Right ventricle myocardium superior (tissue), 1 donor: ENCODE data around the gene PTCD3. TPM values are rescaled to one million over a fixed set of nuclear protein-coding genes. Genes with fewer than 3 reads are reported as not detected.

Source experiments
- ATAC-seq: fragments of 200-7000 bp; cut with Tn5 transposase; one replicate; pipeline ENCODE4 v1.9.1; 2020; ENCODE audit warnings: mild to moderate bottlenecking; ENCODE audit not compliant: poor library complexity
- DNase-seq: peaks from one replicate; pipeline ENCODE4 v3.0.0-alpha.2; 2020
- intact Hi-C: fragments of 100-400 bp; cut with DNase I; formaldehyde crosslinking; loops from one replicate; pipeline ENCODE4 v1.11.2; 2022
- total RNA-seq: library from RNA; stranded (reverse); fragmentation: NEBNext Ultra II Directional; extraction: Animal tissue kit (Norgen Biotek cat#: 25700); gene quantifications from one replicate; pipeline ENCODE4 v1.2.1, GENCODE V29; 2021
- donor health status: DM: no; HTN: yes; CAD: no; lungs with severe emphysema.

PTCD3 gene
- total RNA-seq, 1 donor from 2014 or later, result 134 TPM

GRCh38 chr2:86138736-86139625, 32.9 kb downstream of the PTCD3 start:
- intact Hi-C loops, result no loop called here
- ATAC-seq (no peak), DNase-seq (no peak)

- ATAC-seq (no peak), DNase-seq (no peak)
- intact Hi-C loops, result no loop called here
These were observed 33.9 kb downstream of the PTCD3 start for GRCh38 chr2:86139981-86140380.

GRCh38 chr2:86140969-86141392, 34.9 kb downstream of the PTCD3 start:
- DNase-seq (no peak), ATAC-seq (peak; percentile 47)
- intact Hi-C loops, result no loop called here

GRCh38 chr2:86142436-86143257, 36.6 kb downstream of the PTCD3 start:
- DNase-seq (no peak), ATAC-seq (no peak)
- intact Hi-C loops, result no loop called here

- DNase-seq, result no peak
- ATAC-seq, result no peak
- intact Hi-C loops, result no loop called here
These were observed 37.3 kb downstream of the PTCD3 start for GRCh38 chr2:86143307-86143706.

- DNase-seq (no peak), ATAC-seq (no peak)
- intact Hi-C loops, result no loop called here
These were observed 38.1 kb downstream of the PTCD3 start for GRCh38 chr2:86143926-86144685.

GRCh38 chr2:86147793-86148192, 41.8 kb downstream of the PTCD3 start:
- no peak for ATAC-seq
- intact Hi-C loops, result no loop called here
- DNase-seq, result no peak

GRCh38 chr2:86150502-86150901, 44.5 kb downstream of the PTCD3 start:
- intact Hi-C loops, result no loop called here
- ATAC-seq, result no peak
- DNase-seq, result no peak

GRCh38 chr2:86157009-86157556, 51.0 kb downstream of the PTCD3 start:
- DNase-seq (no peak), ATAC-seq (no peak)
- intact Hi-C loops, result no loop called here

- ATAC-seq, result no peak
- DNase-seq, result no peak
- intact Hi-C loops, result no loop called here
These were observed 52.3 kb downstream of the PTCD3 start for GRCh38 chr2:86158286-86158685.

- DNase-seq (no peak), ATAC-seq (no peak)
- intact Hi-C loops, result loop anchor here (5.0 kb wide), 1 partner anchor 33 kb away; no protein-coding TSS in a partner anchor
These were observed 54.3 kb downstream of the PTCD3 start for GRCh38 chr2:86160156-86160952.

GRCh38 chr2:86170449-86170848, 64.4 kb downstream of the PTCD3 start:
- DNase-seq (no peak), ATAC-seq (no peak)
- intact Hi-C loops, result no loop called here

GRCh38 chr2:86171295-86171694, 65.3 kb downstream of the PTCD3 start:
- DNase-seq (no peak), ATAC-seq (no peak)
- intact Hi-C loops, result no loop called here

GRCh38 chr2:86172610-86173009, 66.6 kb downstream of the PTCD3 start:
- ATAC-seq, result no peak
- intact Hi-C loops, result no loop called here

GRCh38 chr2:86174445-86174844, 68.4 kb downstream of the PTCD3 start:
- intact Hi-C loops, result no loop called here
- DNase-seq (no peak), ATAC-seq (no peak)

More at GRCh38 chr2:86172610-86173009, 66.6 kb downstream of the PTCD3 start:
- DNase-seq, result no peak

- intact Hi-C loops, result no loop called here
- ATAC-seq, result peak; percentile 47
These were observed 69.8 kb downstream of the PTCD3 start for GRCh38 chr2:86175828-86176227.

GRCh38 chr2:86176597-86176996, 70.6 kb downstream of the PTCD3 start:
- intact Hi-C loops, result no loop called here
- no peak for ATAC-seq
- no peak for DNase-seq

More at GRCh38 chr2:86175828-86176227, 69.8 kb downstream of the PTCD3 start:
- no peak for DNase-seq
